ENCODE data around the gene MRPS2. TPM values are rescaled to one million over a fixed set of nuclear protein-coding genes. Genes with fewer than 3 reads are reported as not detected.

MRPS2 gene
- total RNA-seq, 2 experiments from 2014 or later = 56.4 to 57.4 TPM

DNA sequence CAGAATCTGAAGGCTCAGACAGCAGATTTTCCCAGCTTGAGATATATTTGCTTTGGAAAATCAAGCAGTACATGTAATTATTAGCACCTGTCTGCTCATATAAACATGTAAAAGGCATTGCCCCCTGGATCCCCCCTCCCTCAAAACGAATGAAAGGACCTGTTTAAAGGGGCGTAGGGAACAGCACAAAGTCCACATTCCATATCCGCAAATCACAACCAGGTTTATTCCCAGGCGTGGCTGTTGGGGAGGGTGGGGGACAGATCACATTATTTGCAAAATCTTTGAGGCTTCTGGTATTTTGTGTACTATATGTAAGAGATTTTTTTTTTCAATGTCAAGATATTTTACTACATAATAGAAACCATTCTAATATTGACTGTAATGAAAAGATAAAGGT, 8.7 kb upstream of the MRPS2 start:
- DNase-seq (no peak), ATAC-seq (no peak)
- TF ChIP-seq, protein P1, sequence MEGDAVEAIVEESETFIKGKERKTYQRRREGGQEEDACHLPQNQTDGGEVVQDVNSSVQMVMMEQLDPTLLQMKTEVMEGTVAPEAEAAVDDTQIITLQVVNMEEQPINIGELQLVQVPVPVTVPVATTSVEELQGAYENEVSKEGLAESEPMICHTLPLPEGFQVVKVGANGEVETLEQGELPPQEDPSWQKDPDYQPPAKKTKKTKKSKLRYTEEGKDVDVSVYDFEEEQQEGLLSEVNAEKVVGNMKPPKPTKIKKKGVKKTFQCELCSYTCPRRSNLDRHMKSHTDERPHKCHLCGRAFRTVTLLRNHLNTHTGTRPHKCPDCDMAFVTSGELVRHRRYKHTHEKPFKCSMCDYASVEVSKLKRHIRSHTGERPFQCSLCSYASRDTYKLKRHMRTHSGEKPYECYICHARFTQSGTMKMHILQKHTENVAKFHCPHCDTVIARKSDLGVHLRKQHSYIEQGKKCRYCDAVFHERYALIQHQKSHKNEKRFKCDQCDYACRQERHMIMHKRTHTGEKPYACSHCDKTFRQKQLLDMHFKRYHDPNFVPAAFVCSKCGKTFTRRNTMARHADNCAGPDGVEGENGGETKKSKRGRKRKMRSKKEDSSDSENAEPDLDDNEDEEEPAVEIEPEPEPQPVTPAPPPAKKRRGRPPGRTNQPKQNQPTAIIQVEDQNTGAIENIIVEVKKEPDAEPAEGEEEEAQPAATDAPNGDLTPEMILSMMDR (IDR thresholded peaks at IDR 0.05) = no peak
- H3K27ac Mint-ChIP-seq = no peak overlapping the region
- intact Hi-C loops (cut with micrococcal nuclease) = no loop called here
- ChIA-PET CTCF (interaction anchor here (0.6 to 3.0 kb wide), 2 partner anchors 13 to 1488 kb away, joined by 3 to 11 read pairs; no protein-coding TSS in a partner anchor), POLR2A (interaction anchor here (1.4 kb wide), 1 partner anchor 13 kb away, joined by 6 read pairs; no protein-coding TSS in a partner anchor)
- H3K36me3 Mint-ChIP-seq (ENCODE audit: low read depth) = no peaks in the 10 kb centered on the region
- no peaks in the 10 kb centered on the region for H3K27me3 Mint-ChIP-seq
- H3K4me1 Mint-ChIP-seq (ENCODE audit: low read depth) = no peaks in the 10 kb centered on the region
- no peaks in the 10 kb centered on the region for H3K9me3 Mint-ChIP-seq
- H3K4me3 Mint-ChIP-seq = no peak overlapping the region

- no peak overlapping the region for H3K27ac Mint-ChIP-seq
- CTCF ChIA-PET = interaction anchor here (3.0 kb wide), 1 partner anchor 12 kb away, joined by 11 read pairs; no protein-coding TSS in a partner anchor
Observed at GRCh38 chr9:135492886-135493669, 7.4 kb upstream of the MRPS2 start.

DNA sequence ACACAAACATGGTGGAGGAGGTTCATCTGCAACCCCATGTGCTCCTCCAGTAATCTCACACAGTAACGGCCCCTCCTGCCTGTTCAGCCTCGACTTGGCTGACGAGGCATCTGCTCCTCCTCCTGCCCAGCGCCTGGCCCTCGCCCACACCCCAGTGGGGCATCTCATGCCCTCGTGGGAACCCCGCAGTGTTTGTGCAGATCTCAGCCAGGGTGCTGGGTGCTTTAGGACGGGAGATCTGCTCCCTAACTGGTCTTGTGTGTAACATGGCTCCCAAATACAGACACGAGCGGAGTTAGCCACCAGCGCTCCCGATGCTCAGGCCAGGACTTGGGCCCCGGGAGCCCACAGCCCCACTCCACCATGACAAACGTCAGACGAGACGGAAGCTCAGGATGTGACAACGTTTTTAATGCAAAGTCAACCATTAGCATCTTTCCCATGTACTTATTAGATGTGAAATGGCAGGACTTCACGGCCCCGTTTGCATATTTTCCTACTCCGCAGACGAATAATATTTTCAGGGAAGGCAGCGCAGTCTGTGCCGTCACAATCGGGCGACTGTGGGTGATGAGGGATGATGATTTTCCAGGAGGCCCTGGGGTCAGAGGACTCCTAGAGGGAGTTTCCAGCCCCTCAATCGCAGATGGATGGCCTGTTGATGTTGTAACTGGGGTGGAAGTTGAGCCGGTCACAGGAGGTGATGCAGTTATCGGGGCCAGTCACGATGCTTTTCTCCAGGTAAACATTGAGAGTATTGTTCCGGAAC, 5.5 kb upstream of the MRPS2 start:
- Mint-ChIP-seq H3K9me3 (no peaks in the 10 kb centered on the region), H3K4me3 (no peak overlapping the region), H3K27me3 (no peaks in the 10 kb centered on the region), H3K27ac (no peak overlapping the region), H3K36me3 (ENCODE audit: low read depth) (no peaks in the 10 kb centered on the region), H3K4me1 (ENCODE audit: low read depth) (no peaks in the 10 kb centered on the region)
- ChIA-PET CTCF (interaction anchor here (3.0 kb wide), 1 partner anchor 10 kb away, joined by 11 read pairs; no protein-coding TSS in a partner anchor), POLR2A (no interaction called here)
- no peak for ATAC-seq
- intact Hi-C loops (cut with micrococcal nuclease) = no loop called here
- no peak for DNase-seq
- TF ChIP-seq, protein P1 (IDR thresholded peaks at IDR 0.05) = no peak

More at GRCh38 chr9:135492886-135493669, 7.4 kb upstream of the MRPS2 start:
- Mint-ChIP-seq H3K9me3 (no peaks in the 10 kb centered on the region), H3K36me3 (ENCODE audit: low read depth) (no peaks in the 10 kb centered on the region), H3K4me3 (no peak overlapping the region), H3K4me1 (ENCODE audit: low read depth) (no peaks in the 10 kb centered on the region), H3K27me3 (no peaks in the 10 kb centered on the region)
- ATAC-seq = no peak
- TF ChIP-seq, protein P1 (IDR thresholded peaks at IDR 0.05) = no peak
- POLR2A ChIA-PET = interaction anchor here (1.4 kb wide), 1 partner anchor 11 kb away, joined by 6 read pairs; no protein-coding TSS in a partner anchor
- no peak for DNase-seq
- intact Hi-C loops (cut with micrococcal nuclease) = no loop called here

DNA sequence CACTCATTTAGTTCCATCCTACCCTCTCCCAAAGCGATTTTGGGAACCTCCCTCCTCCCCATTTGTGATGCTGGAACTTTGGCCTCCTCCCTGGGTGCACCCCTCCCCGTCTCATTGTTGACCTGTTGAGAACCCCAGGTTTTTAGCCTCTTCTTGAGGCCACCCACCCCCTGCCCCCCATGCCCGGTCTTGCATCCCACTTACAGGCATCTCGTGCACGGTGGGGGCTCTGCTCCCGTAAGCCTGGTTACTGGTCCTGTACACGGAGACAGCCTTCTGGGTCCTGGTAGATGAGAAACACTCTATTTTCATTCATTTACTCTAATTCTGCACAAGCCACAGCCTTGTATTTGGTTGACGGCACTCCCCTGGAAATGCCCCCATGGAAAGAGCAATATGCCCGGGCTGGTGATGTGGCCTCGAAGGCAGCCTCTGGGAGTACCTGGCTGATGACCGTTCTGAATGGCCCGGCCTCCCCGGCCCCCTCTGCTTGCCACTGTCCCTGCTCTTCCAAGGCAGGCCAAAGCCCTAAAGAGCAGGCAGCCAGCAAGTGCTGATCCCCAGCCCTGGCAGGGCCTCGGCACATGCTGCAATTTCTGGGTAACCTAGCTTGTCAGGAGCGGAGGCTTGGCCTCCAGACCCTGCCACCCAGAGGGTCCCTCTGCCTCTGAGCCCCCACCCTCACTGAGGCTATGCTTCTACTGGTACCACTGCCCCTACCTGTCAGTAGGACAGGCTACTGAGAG, 1.9 kb upstream of the MRPS2 start:
- intact Hi-C loops (cut with micrococcal nuclease) = no loop called here
- Mint-ChIP-seq H3K4me1 (ENCODE audit: low read depth) (peaks cover 11% of the 10 kb centered on the region), H3K4me3 (no peak overlapping the region), H3K27ac (no peak overlapping the region), H3K27me3 (no peaks in the 10 kb centered on the region), H3K36me3 (ENCODE audit: low read depth) (peaks cover 19% of the 10 kb centered on the region), H3K9me3 (no peaks in the 10 kb centered on the region)
- no peak for DNase-seq
- TF ChIP-seq, protein P1 (IDR thresholded peaks at IDR 0.05) = no peak
- POLR2A ChIA-PET = no interaction called here
- no peak for ATAC-seq
- CTCF ChIA-PET = interaction anchor here (1.3 kb wide), 1 partner anchor 19 kb away, joined by 3 read pairs; no protein-coding TSS in a partner anchor
